NCI-H2196 treated with DMSO at 0.1 percent for 48 hours (cell line): ENCODE data around the gene EXOC7.

Experiments used
- DNase-seq: peaks from one replicate; lab custom pipeline; 2025; ENCODE audit not compliant: unreplicated experiment; lab: John Stamatoyannopoulos, UW

The EXOC7 gene, protein sequence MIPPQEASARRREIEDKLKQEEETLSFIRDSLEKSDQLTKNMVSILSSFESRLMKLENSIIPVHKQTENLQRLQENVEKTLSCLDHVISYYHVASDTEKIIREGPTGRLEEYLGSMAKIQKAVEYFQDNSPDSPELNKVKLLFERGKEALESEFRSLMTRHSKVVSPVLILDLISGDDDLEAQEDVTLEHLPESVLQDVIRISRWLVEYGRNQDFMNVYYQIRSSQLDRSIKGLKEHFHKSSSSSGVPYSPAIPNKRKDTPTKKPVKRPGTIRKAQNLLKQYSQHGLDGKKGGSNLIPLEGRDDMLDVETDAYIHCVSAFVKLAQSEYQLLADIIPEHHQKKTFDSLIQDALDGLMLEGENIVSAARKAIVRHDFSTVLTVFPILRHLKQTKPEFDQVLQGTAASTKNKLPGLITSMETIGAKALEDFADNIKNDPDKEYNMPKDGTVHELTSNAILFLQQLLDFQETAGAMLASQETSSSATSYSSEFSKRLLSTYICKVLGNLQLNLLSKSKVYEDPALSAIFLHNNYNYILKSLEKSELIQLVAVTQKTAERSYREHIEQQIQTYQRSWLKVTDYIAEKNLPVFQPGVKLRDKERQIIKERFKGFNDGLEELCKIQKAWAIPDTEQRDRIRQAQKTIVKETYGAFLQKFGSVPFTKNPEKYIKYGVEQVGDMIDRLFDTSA

GRCh38 chr17:76103274-76104139, at the start of gene EXOC7:
EXOC7 (minus strand) TSS chr17:76103787; CDS start chr17:76103692, 95 bp downstream.
- DNase-seq, result peak; percentile 92

- DNase-seq, result no peak
Measured at GRCh38 chr17:76153202-76153601, 49.6 kb upstream of the EXOC7 start.

GRCh38 chr17:76152591-76152990, 49.0 kb upstream of the EXOC7 start:
- DNase-seq, result no peak

DNA sequence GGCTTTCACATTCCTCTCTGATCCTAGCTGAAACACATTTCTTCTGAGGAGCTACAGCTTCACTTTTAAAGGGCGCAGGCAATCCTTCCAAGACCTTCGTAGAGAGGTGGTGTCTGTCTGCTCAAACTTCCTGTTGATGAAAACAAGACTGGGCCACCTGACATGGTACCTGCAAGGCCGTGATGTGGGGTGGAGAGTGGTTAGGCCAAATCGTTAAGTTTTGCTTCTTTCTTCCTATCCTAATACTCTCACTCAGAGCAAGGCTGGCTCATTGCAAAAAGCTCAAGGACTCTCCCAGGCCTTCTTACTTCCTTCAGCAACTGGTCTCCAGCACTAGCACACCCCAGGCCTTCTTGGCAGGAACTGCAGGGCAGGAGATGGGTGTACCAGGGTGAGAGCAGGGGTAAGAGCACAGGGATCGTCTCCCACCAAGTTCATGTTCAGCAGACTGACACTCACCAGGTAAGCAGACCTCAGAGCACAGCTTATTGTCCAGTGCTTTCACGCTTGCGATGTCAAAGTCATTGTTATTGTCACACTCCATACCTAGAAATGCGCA, 48.4 kb upstream of the EXOC7 start:
- DNase-seq, result no peak

- DNase-seq, result no peak
Measured at GRCh38 chr17:76150712-76151622, 47.4 kb upstream of the EXOC7 start.

DNA sequence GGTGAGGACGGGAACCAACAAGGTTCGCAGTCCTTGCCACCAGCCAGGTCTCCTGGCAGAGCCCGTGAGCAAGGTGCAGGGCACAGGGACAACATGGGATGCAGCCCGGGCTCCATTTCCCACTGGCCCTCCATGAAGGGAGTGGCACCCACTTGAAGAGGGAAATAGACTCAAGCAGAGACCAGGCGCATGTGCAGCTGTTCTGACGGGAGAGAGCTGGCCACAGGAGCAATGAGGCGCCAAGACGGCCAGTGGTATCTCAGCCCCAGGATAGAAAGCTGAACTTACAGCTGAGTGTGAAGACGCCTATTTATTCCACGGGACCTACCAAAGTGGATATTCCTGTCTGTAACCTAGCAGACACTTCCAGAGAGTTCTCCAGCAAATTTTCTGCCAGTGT, 45.6 kb upstream of the EXOC7 start:
- no peak for DNase-seq

- no peak for DNase-seq
Measured at GRCh38 chr17:76148015-76148326, 44.4 kb upstream of the EXOC7 start.

GRCh38 chr17:76147211-76148014, 43.8 kb upstream of the EXOC7 start:
- DNase-seq, result peak; percentile 63

- no peak for DNase-seq
Measured at GRCh38 chr17:76146053-76146851, 42.7 kb upstream of the EXOC7 start.

DNA sequence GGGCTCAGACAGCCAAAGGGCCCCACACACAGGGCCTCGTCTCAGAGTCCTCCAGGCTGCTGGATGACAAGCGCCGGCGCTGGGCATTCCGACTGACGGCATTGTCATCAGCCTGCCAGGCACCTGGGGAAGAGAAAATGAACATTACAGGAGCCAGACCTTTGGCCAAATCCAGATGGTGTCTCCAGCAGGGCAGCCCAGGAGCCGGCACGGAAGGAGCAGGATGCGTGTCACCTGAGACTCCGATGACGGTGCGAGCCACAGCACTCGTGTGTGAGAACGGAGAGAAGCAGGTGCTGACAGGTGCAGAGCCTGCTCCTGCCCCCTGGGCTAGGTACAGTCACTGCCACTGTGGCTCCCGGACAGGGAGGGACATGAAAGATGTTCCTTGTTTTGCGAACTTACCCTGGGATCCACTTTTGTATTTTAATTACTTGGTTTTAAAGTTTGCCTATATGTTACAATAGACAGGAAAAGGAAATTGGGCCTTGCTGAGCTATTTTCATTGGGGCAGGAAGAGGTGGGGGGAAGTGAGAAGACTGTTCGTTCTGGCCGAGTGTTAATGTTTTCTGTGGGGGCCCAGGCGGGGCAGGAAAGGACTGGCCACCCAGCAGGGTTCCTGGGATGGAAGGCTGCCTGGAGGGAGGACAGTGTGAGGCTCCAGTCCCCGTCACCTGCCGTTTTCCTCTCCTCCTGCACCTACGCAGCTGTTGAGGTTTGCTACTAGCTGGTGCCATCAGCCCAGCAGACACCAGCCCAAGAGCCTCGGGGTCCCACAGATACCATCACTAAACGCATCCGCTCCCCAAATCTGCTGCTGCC, 41.9 kb upstream of the EXOC7 start:
- peak; percentile 78 for DNase-seq

GRCh38 chr17:76142585-76143041, 39.0 kb upstream of the EXOC7 start:
- no peak for DNase-seq

GRCh38 chr17:76142039-76142584, 38.5 kb upstream of the EXOC7 start:
- no peak for DNase-seq

DNA sequence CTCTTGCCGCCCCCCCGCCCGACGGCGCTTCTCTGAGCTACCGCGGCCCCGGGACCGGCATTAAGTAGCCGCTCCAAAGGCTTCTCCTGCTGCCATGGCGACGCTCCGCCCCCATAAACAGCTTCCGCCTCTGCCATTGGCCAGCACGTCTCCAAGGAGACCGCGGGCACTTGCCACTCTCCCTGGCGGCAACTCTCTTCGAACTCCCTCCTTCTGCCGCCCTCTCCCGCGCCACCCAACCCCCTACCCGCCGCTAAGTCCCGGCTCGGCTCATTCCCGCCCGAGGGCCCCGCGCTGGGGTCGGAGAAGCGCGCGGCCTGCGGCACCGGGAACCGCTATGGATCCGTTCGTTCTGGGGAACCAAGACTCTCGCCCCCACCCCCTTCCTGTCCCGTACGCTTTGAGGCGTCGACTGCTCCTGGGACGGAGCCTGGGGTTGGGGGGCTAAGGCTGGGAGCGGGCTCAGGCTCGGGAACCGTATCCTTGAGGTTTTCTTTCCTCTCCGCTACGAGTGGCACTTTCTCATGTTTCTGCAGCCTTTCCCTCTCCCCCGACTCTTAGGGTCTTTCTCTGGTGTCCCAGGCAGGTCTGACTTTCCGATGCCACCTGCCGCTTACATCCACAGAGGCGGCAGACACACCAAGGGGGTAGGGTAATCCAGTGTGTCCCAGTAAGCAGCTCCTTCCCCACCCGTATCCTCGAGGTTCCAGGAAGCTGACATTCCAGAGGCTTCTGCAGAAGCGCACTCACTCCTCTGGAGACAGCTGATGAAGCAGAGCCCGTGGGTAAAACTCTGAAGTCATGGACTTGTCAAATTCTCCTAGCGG, 37.8 kb upstream of the EXOC7 start, which contains the start of gene FOXJ1:
Gene FOXJ1, minus strand, starts transcription at position 34 of the 827 bp plus-strand sequence. CDS start 850 bp downstream, outside the sequence.
- DNase-seq, result peak; percentile 98

DNA sequence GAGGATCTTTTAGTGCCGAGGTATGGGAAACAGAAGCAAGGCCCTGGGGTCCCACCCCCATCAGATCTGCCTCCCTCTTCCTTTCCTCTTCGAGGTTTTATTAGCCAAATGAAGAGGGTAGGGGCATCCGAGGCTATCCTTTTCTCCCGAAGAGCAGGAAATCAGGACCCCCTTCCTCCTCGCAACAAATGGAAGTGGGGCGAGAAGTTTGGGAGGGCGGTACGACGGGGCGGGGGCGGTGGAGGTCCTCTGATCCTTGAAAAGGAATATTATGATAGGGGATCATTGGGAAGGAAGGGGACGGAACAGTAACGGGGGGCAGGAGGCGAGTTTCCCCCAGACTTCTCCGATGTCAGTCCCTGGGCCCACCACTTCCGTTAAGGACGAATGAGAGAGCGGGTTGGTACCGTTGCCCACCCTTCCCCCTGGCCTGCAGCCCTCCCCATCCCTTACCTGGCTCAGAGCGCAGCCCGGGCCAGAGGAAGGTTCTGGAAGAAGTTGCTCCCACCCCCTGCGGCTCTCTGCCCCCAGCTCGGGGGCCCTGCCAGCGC, 37.1 kb upstream of the EXOC7 start:
- DNase-seq, result no peak

- peak; percentile 92 for DNase-seq
Measured at GRCh38 chr17:76139801-76140660, 36.4 kb upstream of the EXOC7 start.
